GM21825 (cell line): ENCODE results near the gene FAM124B.

ENCODE experiments used
- ATAC-seq: cut with Tn5 transposase; IDR thresholded peaks from one replicate; pipeline ENCODE4 v1.9.1; 2021; ENCODE audit warnings: mild to moderate bottlenecking, moderate library complexity; ENCODE audit not compliant: unreplicated experiment

Gene FAM124B

GRCh38 chr2:224401641-224402342 lies at the start of gene FAM124B:
TSS of gene FAM124B (minus strand) at chr2:224402107. CDS start at chr2:224401768, 339 bp downstream.
- no peak for ATAC-seq

GRCh38 chr2:224449212-224450147 lies 47.6 kb upstream of the FAM124B start:
- ATAC-seq: no peak

DNA sequence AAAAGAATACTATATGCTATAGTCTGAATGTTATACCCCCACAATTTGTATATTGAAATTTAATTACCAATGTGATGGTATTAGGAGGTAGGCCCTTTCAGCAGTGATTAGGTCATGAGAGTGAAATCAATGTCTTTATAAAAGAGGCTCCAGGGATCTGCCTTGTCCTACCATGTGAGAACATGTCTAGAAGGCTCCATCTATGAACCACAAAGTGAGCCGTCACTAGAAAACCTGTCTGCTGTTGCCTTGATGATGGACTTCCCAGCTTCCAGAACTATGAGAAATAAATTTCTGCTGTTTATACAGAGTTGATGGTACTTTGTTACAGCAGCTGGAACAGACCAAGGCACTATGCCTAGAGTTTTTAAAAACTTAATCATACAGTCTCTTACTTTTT lies 46.3 kb upstream of the FAM124B start:
- ATAC-seq: no peak

DNA sequence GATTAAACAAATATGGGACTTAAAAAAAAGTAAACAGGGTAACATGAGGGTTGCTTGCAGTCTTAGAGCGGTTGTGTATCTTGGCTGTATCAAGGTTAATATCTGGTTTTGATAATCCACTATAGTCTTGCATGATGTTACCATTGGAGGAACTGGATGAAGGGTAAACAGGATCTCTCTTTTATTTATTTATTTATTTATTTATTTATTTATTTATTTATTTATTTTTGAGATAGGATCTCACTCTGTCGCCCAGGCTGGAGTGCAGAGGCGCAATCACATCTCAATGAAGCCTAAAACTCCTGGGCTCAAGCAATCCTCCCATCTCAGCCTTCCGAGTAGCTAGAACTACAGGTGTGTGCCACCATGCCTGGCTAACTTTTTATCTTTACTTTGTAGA lies 42.9 kb upstream of the FAM124B start:
- no peak for ATAC-seq

- no peak for ATAC-seq
Observed at GRCh38 chr2:224444021-224444420, 42.1 kb upstream of the FAM124B start.

- no peak for ATAC-seq
Observed at GRCh38 chr2:224442071-224442967, 40.4 kb upstream of the FAM124B start.

DNA sequence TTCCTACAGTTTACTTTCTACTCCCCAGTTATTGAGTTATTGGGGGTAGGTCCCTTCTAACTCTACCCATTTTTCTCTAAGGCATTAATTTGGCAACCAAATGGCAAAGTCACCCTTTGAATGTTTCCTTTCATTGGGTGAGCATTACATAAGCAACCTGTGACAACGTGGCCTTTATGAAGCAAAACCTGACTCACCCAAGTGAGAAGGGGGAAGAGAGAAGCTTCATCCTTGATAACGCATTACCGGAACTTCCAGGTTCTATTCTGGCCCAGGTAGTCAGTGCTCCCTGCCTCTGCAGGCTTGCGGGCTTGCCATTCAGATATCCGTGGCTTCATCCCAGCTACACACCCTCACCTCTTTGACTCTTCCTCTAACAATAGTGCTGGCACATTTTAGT lies 39.1 kb upstream of the FAM124B start:
- no peak for ATAC-seq

GRCh38 chr2:224438726-224439125 lies 36.8 kb upstream of the FAM124B start:
- no peak for ATAC-seq

GRCh38 chr2:224436634-224437033 lies 34.7 kb upstream of the FAM124B start:
- no peak for ATAC-seq

DNA sequence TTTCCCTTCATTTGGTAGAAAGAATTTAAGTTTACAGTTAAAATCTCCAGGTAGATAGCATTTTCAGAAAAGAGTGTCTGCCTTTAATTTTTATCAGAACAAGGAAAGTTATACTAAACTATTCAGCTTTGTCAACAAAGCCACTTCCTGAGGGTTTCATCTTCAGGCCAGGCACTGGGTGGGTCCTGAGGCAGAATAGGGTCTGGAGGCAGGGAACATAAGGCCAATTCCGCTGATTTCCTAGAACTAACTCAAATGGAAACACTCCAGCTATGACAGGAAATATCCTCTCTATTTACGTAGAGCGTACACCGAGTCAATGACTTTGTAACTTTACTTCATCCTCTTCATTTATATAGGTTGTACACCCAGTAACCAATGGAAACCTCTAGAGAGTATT lies 32.7 kb upstream of the FAM124B start:
- ATAC-seq: no peak

DNA sequence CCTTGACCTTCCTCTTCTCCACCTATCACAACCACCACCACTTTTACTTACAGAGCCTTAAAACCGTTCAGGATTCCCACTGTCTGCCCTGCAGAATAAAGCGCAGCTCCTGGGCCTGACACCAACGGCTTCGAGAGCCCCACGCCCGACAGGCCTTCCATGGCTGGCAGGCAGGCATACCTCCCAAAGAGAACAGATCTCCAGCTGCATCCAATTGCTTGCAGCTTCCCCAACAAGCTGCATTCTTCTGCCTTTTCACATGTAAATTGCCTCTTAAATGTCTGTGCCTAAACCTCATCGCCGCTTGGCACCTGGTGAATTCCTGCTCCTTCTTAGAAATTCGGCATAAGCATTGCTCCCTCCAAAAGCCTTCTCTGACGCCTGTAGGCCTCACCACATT lies 31.5 kb upstream of the FAM124B start:
- ATAC-seq: no peak

DNA sequence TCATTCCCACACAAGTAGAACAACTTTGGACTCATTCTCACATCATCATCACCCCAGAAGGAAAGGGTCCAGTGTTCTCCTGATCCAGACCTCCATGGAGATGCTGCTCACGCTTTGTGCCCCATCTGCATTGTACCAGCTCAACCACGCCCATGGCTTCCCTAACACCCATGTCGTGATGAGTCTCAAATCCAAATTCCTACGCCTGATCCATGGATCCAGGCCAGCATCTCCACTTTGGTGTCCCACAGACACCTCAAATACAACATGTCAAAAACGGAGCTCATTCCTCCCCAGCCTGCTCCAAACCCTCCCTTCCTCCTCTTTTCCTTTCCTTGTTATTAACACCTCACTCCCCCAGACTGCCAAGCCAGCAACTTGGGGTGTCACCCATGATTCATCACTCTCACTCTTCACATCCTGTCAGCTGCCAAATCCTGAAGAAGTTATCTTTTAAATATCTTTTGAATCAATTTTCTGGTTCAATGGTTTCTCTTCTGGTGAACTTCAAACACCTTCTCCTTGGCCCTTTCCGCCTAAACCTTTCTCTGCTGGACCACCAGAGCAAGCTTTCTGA lies 30.2 kb upstream of the FAM124B start:
- no peak for ATAC-seq

DNA sequence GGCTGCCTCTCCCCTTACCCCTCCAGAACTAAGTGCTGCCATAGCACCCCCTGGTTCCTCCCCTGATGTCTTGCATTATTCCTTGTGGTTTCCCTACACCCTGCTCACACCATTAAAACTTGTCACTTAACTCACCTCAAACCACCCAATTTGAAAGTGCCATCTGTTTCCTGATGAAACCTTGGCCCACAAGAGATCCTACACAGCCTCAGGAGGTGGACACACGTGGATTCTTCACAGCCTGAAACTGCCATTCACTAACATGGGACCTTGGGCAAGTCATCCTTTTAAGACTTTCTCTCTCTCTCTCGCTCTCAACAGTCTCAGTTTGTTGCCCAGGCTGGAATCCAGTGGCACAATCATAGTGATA lies 27.5 kb upstream of the FAM124B start:
- no peak for ATAC-seq

DNA sequence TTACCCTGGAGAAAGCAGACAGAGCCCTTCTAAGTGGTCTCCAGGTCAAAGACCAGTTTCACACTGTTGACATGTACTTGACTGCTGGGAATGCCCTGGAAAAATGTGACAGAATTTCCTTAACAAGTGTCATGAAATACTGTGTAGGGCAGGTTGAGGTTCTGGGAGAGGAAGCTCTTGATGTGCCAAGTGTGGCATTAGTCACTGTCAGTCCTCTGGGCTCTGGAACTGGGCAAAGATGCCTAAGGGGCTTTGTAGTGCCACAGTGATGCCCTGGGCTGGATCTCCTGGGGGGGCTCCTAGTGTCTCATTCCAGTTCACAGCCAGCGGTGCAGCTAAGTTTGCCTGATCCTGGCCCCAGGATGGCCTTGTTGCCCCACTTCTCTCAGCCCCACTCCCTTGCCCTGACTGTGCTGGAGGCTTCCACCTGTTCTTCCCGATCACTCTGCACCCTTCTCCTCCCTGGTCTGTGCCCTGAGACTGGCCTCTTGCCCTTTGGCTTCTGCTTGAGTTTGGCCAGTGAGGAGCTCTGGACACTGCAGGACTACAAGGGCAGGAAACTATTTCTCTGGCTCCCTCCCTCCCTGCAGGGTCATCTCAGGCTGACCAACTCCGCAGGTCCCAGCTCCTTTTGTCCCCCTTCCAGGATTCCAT lies 27.0 kb upstream of the FAM124B start:
- ATAC-seq: no peak

- no peak for ATAC-seq
Observed at GRCh38 chr2:224427471-224427870, 25.6 kb upstream of the FAM124B start.

GRCh38 chr2:224426656-224427055 lies 24.7 kb upstream of the FAM124B start:
- no peak for ATAC-seq

- no peak for ATAC-seq
Observed at GRCh38 chr2:224421065-224421464, 19.2 kb upstream of the FAM124B start.

- no peak for ATAC-seq
Observed at GRCh38 chr2:224417947-224418346, 16.0 kb upstream of the FAM124B start.

DNA sequence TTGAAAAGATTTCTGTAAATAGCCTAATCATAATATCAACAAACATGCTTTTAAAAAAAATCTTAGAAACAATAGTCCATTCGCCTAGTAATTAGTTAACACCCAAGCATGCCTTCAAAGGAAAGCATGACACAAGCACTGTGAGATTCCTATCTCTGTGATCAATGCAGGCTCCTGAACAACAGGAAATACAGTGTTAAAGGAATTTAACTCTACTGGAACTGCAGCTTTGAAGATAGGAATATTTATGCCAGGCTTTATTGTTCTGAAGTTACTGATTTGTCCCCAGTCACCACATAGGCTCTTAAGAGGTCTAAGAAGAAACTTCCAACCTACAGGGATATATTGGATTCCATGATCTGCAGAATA lies 15.4 kb upstream of the FAM124B start:
- no peak for ATAC-seq

- no peak for ATAC-seq
Observed at GRCh38 chr2:224416656-224417360, 14.9 kb upstream of the FAM124B start.
